Common myeloid progenitor, CD34-positive (primary cell): ENCODE results near the gene PRSS33.

Experiments used
- CTCF ChIA-PET: fragments of 350-600 bp; sonication (Branson Sonifier 250); formaldehyde crosslinking; loops from one replicate; lab custom pipeline; 2021; ENCODE audit warnings: antibody characterized with exemption; lab: Charles Lee
- POLR2A ChIA-PET: fragments of 350-600 bp; sonication (Branson Sonifier 250); formaldehyde crosslinking; loops from one replicate; lab custom pipeline; 2021; ENCODE audit warnings: antibody characterized with exemption; lab: Charles Lee
- DNase-seq, 3 donors: peaks; one replicate each; pipeline versions ENCODE4 v3.0.0 to v3.0.0-alpha.2; 2013
- H3K27ac ChIP-seq, 2 experiments: 1 replicate in 1 of 2; 2 replicates in 1 of 2; pipeline ENCODE4 v1.7.0; 2013; ENCODE audit warnings: inconsistent platforms in 2 of 2, low read length in 2 of 2, mild to moderate bottlenecking in 2 of 2, low read depth in 1 of 2, moderate library complexity in 1 of 2; ENCODE audit not compliant: severe bottlenecking in 2 of 2, insufficient read depth in 1 of 2, poor library complexity in 1 of 2
- H3K27me3 ChIP-seq, 5 experiments: replicated peaks in 2 of 5; 1 replicate in 3 of 5; 2 replicates in 2 of 5; pipeline versions ENCODE4 v1.6.1 to v1.7.0; 2013; ENCODE audit warnings: low read length in 4 of 5, mild to moderate bottlenecking in 2 of 5, moderate library complexity in 2 of 5, inconsistent platforms in 1 of 5; ENCODE audit not compliant: insufficient read depth in 5 of 5, control insufficient read depth in 4 of 5
- H3K36me3 ChIP-seq, 4 experiments: 1 replicate in 2 of 4; 2 replicates in 2 of 4; pipeline versions ENCODE4 v1.6.1 to v1.7.0; 2013; ENCODE audit warnings: low read length in 3 of 4, control low read depth in 1 of 4, mild to moderate bottlenecking in 1 of 4; ENCODE audit not compliant: control insufficient read depth in 4 of 4, insufficient read depth in 4 of 4
- H3K4me1 ChIP-seq, 4 experiments: 1 replicate in 3 of 4; 2 replicates in 1 of 4; pipeline versions ENCODE4 v1.6.1 to v1.7.1; 2013; ENCODE audit warnings: low read length in 3 of 4, mild to moderate bottlenecking in 3 of 4, control low read depth in 1 of 4, inconsistent platforms in 1 of 4, moderate library complexity in 1 of 4; ENCODE audit not compliant: control insufficient read depth in 4 of 4, insufficient read depth in 4 of 4; ENCODE audit errors: control extremely low read depth in 1 of 4
- H3K4me3 ChIP-seq, 7 experiments: 1 replicate in 4 of 7; 2 replicates in 3 of 7; pipeline versions ENCODE4 v1.5.1 to v1.7.0; 2013; ENCODE audit warnings: mild to moderate bottlenecking in 7 of 7, low read length in 6 of 7, moderate library complexity in 6 of 7, inconsistent platforms in 2 of 7, low read depth in 2 of 7, control low read depth in 1 of 7; ENCODE audit not compliant: insufficient read depth in 4 of 7, control insufficient read depth in 1 of 7; ENCODE audit errors: extremely low read depth in 1 of 7
- H3K9me3 ChIP-seq, 5 experiments: 1 replicate in 4 of 5; 2 replicates in 1 of 5; pipeline versions ENCODE4 v1.6.1 to v1.7.1; 2013; ENCODE audit warnings: low read length in 4 of 5, mild to moderate bottlenecking in 2 of 5, inconsistent platforms in 1 of 5, low read depth in 1 of 5, moderate library complexity in 1 of 5; ENCODE audit not compliant: control insufficient read depth in 4 of 5, insufficient read depth in 2 of 5; ENCODE audit errors: control extremely low read depth in 1 of 5
- WGBS: methylation state at CpG from one replicate; pipeline ENCODE4 v1.1.5; 2013; ENCODE audit not compliant: insufficient coverage; 5-methylcytosine and 5-hydroxymethylcytosine counted together

The PRSS33 gene

DNA sequence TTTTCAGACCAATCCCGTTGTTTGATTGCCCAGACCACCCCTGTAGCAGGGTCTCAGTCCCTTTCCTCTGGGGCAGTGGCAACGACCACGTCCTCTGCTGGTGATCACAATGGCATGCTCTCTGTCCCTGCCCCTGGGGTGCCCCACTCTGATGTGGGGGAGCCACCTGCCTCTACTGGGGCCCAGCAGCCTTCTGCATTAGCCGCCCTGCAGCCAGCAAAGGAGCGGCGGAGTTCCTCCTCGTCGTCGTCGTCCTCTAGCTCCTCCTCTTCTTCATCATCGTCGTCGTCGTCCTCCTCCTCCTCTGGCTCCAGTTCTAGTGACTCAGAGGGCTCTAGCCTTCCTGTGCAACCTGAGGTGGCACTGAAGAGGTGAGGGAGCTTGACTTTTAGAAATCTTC, 19.5 kb downstream of the PRSS33 start:
- POLR2A ChIA-PET = no interaction called here
- no peaks in the 10 kb centered on the region for H3K27me3 ChIP-seq
- no peak overlapping the region for H3K27ac ChIP-seq
- peaks cover 34 to 96% (median 81%) of the 10 kb centered on the region in 4 experiments for H3K36me3 ChIP-seq
- WGBS = 97% methylated on average over 5 of the region's 14 CpGs
- H3K9me3 ChIP-seq = no peaks in the 10 kb centered on the region
- CTCF ChIA-PET = interaction anchor here (1.7 kb wide), 1 partner anchor 9 kb away, joined by 5 read pairs; no protein-coding TSS in a partner anchor
- H3K4me1 ChIP-seq = no peaks in the 10 kb centered on the region
- no peak for DNase-seq
- H3K4me3 ChIP-seq = no peak overlapping the region

DNA sequence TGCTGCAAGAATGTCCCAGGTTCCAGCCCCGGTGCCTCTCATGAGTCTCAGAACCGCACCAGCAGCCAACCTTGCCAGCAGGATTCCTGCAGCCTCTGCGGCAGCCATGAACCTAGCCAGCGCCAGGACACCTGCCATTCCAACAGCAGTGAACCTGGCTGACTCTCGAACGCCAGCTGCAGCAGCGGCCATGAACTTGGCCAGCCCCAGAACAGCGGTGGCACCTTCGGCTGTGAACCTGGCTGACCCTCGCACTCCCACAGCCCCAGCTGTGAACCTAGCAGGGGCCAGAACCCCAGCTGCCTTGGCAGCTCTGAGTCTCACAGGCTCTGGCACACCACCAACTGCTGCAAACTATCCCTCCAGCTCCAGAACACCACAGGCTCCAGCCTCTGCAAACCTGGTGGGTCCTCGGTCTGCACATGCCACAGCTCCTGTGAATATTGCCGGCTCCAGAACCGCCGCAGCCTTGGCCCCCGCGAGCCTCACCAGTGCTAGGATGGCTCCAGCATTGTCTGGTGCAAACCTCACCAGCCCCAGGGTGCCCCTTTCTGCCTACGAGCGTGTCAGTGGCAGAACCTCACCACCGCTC, 20.1 kb downstream of the PRSS33 start:
- H3K36me3 ChIP-seq = peaks cover 37 to 100% (median 86%) of the 10 kb centered on the region in 4 experiments

DNA sequence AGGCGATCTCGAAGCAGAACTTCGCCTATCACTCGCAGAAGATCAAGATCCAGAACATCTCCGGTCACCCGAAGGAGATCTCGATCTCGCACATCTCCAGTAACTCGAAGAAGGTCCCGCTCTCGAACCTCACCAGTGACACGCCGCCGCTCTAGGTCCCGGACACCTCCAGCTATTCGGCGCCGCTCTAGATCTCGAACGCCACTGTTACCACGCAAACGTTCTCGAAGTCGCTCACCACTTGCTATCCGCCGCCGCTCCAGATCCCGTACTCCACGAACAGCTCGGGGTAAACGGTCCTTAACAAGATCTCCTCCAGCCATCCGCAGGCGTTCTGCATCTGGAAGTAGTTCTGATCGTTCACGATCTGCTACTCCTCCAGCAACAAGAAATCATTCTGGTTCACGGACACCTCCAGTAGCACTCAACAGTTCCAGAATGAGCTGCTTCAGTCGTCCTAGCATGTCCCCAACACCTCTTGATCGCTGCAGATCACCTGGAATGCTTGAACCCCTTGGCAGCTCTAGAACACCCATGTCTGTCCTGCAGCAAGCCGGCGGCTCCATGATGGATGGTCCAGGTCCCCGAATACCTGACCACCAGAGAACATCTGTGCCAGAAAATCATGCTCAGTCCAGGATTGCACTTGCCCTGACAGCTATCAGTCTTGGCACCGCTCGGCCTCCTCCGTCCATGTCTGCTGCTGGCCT, 20.8 kb downstream of the PRSS33 start:
- CTCF ChIA-PET = interaction anchor here (0.6 to 0.7 kb wide), 2 partner anchors 8 to 20 kb away, joined by 3 to 4 read pairs; no protein-coding TSS in a partner anchor

More for the DNA sequence above, 20.1 kb downstream of the PRSS33 start:
- Histone ChIP-seq H3K27me3 (no peaks in the 10 kb centered on the region), H3K4me3 (no peak overlapping the region), H3K9me3 (no peaks in the 10 kb centered on the region), H3K4me1 (no peaks in the 10 kb centered on the region), H3K27ac (no peak overlapping the region)
- DNase-seq = no peak
- CTCF ChIA-PET = interaction anchor here (0.7 kb wide), 1 partner anchor 9 kb away, joined by 4 read pairs; no protein-coding TSS in a partner anchor
- POLR2A ChIA-PET = no interaction called here
- WGBS = 97% methylated on average over 19 of the region's 19 CpGs

DNA sequence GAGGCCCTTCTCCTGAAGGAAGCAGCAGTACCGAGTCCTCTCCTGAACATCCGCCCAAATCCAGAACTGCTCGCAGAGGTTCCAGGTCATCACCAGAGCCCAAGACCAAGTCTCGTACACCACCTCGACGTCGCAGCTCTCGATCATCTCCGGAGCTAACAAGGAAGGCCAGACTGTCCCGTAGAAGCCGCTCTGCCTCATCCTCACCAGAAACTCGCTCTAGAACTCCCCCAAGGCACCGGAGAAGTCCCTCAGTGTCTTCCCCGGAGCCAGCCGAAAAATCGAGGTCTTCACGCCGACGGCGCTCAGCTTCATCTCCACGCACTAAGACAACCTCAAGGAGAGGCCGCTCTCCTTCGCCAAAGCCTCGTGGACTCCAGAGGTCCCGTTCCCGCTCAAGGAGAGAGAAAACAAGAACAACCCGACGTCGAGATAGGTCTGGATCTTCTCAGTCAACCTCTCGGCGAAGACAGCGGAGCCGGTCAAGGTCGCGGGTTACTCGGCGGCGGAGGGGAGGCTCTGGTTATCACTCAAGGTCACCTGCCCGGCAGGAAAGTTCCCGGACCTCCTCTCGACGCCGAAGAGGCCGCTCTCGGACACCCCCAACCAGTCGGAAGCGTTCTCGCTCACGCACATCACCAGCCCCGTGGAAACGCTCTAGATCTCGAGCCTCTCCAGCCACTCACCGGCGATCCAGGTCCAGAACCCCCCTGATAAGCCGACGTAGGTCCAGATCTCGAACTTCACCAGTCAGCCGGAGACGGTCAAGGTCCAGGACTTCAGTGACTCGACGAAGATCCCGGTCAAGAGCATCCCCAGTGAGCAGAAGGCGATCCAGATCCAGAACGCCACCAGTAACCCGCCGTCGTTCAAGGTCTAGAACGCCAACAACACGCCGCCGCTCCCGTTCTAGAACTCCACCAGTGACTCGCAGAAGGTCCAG, 21.6 kb downstream of the PRSS33 start:
- 99% methylated on average over 68 of the region's 73 CpGs for WGBS
- CTCF ChIA-PET = interaction anchor here (0.6 to 1.4 kb wide), 4 partner anchors 8 to 19 kb away, joined by 3 to 6 read pairs (median 4); no protein-coding TSS in a partner anchor
- H3K36me3 ChIP-seq = peaks cover 35 to 100% (median 89%) of the 10 kb centered on the region in 4 experiments
- no peak overlapping the region for H3K27ac ChIP-seq
- H3K27me3 ChIP-seq = no peaks in the 10 kb centered on the region
- H3K9me3 ChIP-seq = no peaks in the 10 kb centered on the region
- H3K4me1 ChIP-seq = no peaks in the 10 kb centered on the region
- H3K4me3 ChIP-seq = no peak overlapping the region
- POLR2A ChIA-PET = no interaction called here
- no peak for DNase-seq

More for the DNA sequence above, 20.8 kb downstream of the PRSS33 start:
- no peak for DNase-seq
- H3K27me3 ChIP-seq = no peaks in the 10 kb centered on the region
- no peak overlapping the region for H3K4me3 ChIP-seq
- no peak overlapping the region for H3K27ac ChIP-seq
- POLR2A ChIA-PET = no interaction called here
- no peaks in the 10 kb centered on the region for H3K9me3 ChIP-seq
- H3K36me3 ChIP-seq = peaks cover 37 to 100% (median 89%) of the 10 kb centered on the region in 4 experiments
- WGBS = 98% methylated on average over 44 of the region's 44 CpGs
- H3K4me1 ChIP-seq = no peaks in the 10 kb centered on the region

DNA sequence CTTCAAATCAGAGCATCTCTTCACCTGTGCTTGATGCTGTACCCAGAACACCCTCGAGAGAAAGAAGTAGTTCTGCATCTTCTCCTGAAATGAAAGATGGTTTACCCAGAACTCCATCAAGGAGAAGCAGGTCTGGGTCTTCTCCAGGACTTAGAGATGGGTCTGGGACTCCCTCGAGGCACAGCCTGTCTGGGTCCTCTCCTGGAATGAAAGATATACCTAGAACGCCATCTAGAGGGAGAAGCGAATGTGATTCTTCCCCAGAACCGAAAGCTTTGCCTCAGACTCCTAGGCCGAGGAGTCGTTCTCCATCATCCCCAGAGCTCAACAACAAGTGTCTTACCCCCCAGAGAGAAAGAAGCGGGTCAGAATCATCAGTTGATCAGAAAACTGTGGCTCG, 22.6 kb downstream of the PRSS33 start:
- POLR2A ChIA-PET = no interaction called here

DNA sequence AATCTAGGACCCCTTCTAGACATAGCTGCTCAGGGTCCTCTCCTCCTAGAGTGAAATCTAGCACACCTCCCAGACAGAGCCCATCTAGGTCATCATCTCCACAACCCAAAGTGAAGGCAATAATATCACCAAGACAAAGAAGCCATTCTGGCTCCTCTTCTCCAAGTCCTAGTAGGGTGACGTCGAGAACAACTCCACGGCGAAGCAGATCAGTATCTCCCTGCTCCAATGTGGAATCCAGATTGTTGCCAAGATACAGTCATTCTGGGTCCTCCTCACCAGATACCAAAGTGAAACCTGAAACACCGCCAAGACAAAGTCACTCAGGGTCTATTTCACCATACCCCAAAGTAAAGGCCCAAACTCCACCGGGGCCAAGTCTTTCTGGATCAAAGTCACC, 24.2 kb downstream of the PRSS33 start:
- H3K27me3 ChIP-seq = no peaks in the 10 kb centered on the region
- H3K27ac ChIP-seq = no peak overlapping the region
- WGBS = 98% methylated on average over 6 of the region's 6 CpGs
- no peak for DNase-seq
- no peaks in the 10 kb centered on the region for H3K9me3 ChIP-seq
- peaks cover 44 to 100% (median 88%) of the 10 kb centered on the region in 4 experiments for H3K36me3 ChIP-seq
- CTCF ChIA-PET = interaction anchor here (1.6 kb wide), 1 partner anchor 11 kb away, joined by 5 read pairs; no protein-coding TSS in a partner anchor
- no peak overlapping the region for H3K4me3 ChIP-seq
- no peaks in the 10 kb centered on the region for H3K4me1 ChIP-seq
- POLR2A ChIA-PET = no interaction called here

More for the DNA sequence above, 22.6 kb downstream of the PRSS33 start:
- peaks cover 39 to 100% (median 88%) of the 10 kb centered on the region in 4 experiments for H3K36me3 ChIP-seq
- no peaks in the 10 kb centered on the region for H3K4me1 ChIP-seq
- CTCF ChIA-PET = interaction anchor here (1.2 to 1.4 kb wide), 3 partner anchors 9 to 11 kb away, joined by 3 to 6 read pairs (median 4); no protein-coding TSS in a partner anchor
- no peak overlapping the region for H3K27ac ChIP-seq
- WGBS = 96% methylated on average over 5 of the region's 9 CpGs
- H3K27me3 ChIP-seq = no peaks in the 10 kb centered on the region
- DNase-seq = no peak
- H3K9me3 ChIP-seq = no peaks in the 10 kb centered on the region
- H3K4me3 ChIP-seq = no peak overlapping the region
